Measurements from ENCODE around the gene PAQR4. TPM values are rescaled to one million over a fixed set of nuclear protein-coding genes. Genes with fewer than 3 reads are reported as not detected.

PAQR4 gene
- total and polyA plus RNA-seq, 2 of the 13 experiments (the other 11 are each of a cell fraction or from before 2014, with no cell fraction given), result 15.9 to 24.8 TPM

- H2AFZ ChIP-seq (ENCODE audit: low read length), result no peak overlapping the region
- ATAC-seq (0 out of 3 replicates have a peak, but pooled peaks have one; percentile 1), DNase-seq (ENCODE audit: low spot score) (no peak), FAIRE-seq (peak; percentile 4)
- peaks cover 3 to 10% of the 10 kb centered on the region in 2 experiments; a peak in 4 of 5 replicates for H3K27me3 ChIP-seq (ENCODE audit: control insufficient read depth in 1 of 2, insufficient read depth in 2 of 2, low read length in 2 of 2)
- 35% methylated on average over 11 of the region's 13 CpGs for WGBS (ENCODE audit: low lambda C conversion rate)
- BruUV-seq (replicated peaks), result TSS peak; percentile 43
- H3K4me3 ChIP-seq (replicated peaks in 1 of 3; ENCODE audit: insufficient read depth in 1 of 3, low read depth in 2 of 3, low read length in 3 of 3), result peak overlapping the region in 1 of 3 experiments; percentile 59; a peak in 2 of 6 replicates
- in situ Hi-C loops (cut with HindIII; ENCODE audit: extremely low pct_ligation_motif_present, low pct_unique_long_range_greater_than_20kb) (no loop called here), intact Hi-C loops (cut with micrococcal nuclease; ENCODE audit: unreplicated experiment) (no loop called here)
- H3K4me1 ChIP-seq (ENCODE audit: insufficient read depth, low read length), result peaks cover 72% of the 10 kb centered on the region
- H3K9ac ChIP-seq (ENCODE audit: insufficient read depth, low read depth, low read length), result peak overlapping the region; percentile 59
- no peaks in the 10 kb centered on the region for H3K36me3 ChIP-seq (replicated peaks in 1 of 2; ENCODE audit: control insufficient read depth in 1 of 2, insufficient read depth in 2 of 2, low read length in 2 of 2)
- no peaks in the 10 kb centered on the region for H3K9me3 ChIP-seq (ENCODE audit: low read length)
- H4K20me1 ChIP-seq (ENCODE audit: insufficient read depth, low read length), result no peaks in the 10 kb centered on the region
- POLR2A ChIA-PET, result interaction anchor here (0.8 to 14.2 kb wide), 5 partner anchors 15 to 124 kb away, joined by 3 to 750 read pairs (median 4); partner anchors contain the start of genes CLDN6, FLYWCH2, HCFC1R1 and IL32
- peak overlapping the region; percentile 84 for H3K27ac ChIP-seq (ENCODE audit: extremely low read length, insufficient read depth, low read length)
- peak overlapping the region; percentile 68 for H3K4me2 ChIP-seq (ENCODE audit: low read depth, low read length)
- H3K79me2 ChIP-seq (ENCODE audit: insufficient read depth, low read length), result no peaks in the 10 kb centered on the region
- CTCF ChIA-PET (ENCODE audit: low intra/inter-chr PET ratio, low total read pairs), result no interaction called here
- TF ChIP-seq, protein P1, sequence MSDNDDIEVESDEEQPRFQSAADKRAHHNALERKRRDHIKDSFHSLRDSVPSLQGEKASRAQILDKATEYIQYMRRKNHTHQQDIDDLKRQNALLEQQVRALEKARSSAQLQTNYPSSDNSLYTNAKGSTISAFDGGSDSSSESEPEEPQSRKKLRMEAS (IDR thresholded peaks at IDR 0.05), result peak; percentile 38; the same call in 1 of the 2 replicates
- TF ChIP-seq NCOR1 (IDR thresholded peaks at IDR 0.05; ENCODE audit: borderline replicate concordance, low read length) (0 out of 2 replicates have a peak, but pooled peaks have one; percentile 27), ZNF737 (CRISPR knock-in tag; IDR thresholded peaks at IDR 0.05; ENCODE audit: borderline replicate concordance) (no peak), CCDC6 (CRISPR knock-in tag; IDR thresholded peaks at IDR 0.05) (no peak), ZBTB34 (CRISPR knock-in tag; IDR thresholded peaks at IDR 0.05) (no peak), HNF4A (CRISPR knock-in tag; IDR thresholded peaks at IDR 0.05) (peak; percentile 67), ZNF800 (CRISPR knock-in tag; IDR thresholded peaks at IDR 0.05) (no peak), ZNF382 (CRISPR knock-in tag; IDR thresholded peaks at IDR 0.05; ENCODE audit: borderline replicate concordance) (no peak), PATZ1 (CRISPR knock-in tag; IDR thresholded peaks at IDR 0.05) (peak; percentile 69), ZNF788 (CRISPR knock-in tag; IDR thresholded peaks at IDR 0.05; ENCODE audit: borderline replicate concordance) (0 out of 2 replicates have a peak, but pooled peaks have one; percentile 37), SMARCE1 (IDR thresholded peaks at IDR 0.05; ENCODE audit: borderline replicate concordance) (no peak), SP5 (CRISPR knock-in tag; IDR thresholded peaks at IDR 0.05; ENCODE audit: borderline replicate concordance, low read depth) (no peak), ZNF616 (CRISPR knock-in tag; IDR thresholded peaks at IDR 0.05; ENCODE audit: low read depth) (no peak), HDAC1 (CRISPR knock-in tag; IDR thresholded peaks at IDR 0.05) (peak; percentile 54; the same call in 1 of the 2 replicates)
- TF ChIP-seq, protein P2, sequence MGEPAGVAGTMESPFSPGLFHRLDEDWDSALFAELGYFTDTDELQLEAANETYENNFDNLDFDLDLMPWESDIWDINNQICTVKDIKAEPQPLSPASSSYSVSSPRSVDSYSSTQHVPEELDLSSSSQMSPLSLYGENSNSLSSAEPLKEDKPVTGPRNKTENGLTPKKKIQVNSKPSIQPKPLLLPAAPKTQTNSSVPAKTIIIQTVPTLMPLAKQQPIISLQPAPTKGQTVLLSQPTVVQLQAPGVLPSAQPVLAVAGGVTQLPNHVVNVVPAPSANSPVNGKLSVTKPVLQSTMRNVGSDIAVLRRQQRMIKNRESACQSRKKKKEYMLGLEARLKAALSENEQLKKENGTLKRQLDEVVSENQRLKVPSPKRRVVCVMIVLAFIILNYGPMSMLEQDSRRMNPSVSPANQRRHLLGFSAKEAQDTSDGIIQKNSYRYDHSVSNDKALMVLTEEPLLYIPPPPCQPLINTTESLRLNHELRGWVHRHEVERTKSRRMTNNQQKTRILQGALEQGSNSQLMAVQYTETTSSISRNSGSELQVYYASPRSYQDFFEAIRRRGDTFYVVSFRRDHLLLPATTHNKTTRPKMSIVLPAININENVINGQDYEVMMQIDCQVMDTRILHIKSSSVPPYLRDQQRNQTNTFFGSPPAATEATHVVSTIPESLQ (CRISPR knock-in tag; conservative IDR thresholded peaks at IDR 0.05), result no peak
Observed at GRCh38 chr16:3007059-3007956, 38.2 kb downstream of the PAQR4 start.
